GM18861 (cell line): Measurements from ENCODE around the gene PARM1.
"Not testable (repeated sequence)": the region's sequence is repeated elsewhere in the genome, so short reads cannot be mapped to it uniquely, and the experiment has no call there.

Experiments
- ATAC-seq: cut with Tn5 transposase; IDR thresholded peaks from one replicate; pipeline ENCODE4 v1.9.1; 2021; ENCODE audit not compliant: unreplicated experiment

Gene PARM1

DNA sequence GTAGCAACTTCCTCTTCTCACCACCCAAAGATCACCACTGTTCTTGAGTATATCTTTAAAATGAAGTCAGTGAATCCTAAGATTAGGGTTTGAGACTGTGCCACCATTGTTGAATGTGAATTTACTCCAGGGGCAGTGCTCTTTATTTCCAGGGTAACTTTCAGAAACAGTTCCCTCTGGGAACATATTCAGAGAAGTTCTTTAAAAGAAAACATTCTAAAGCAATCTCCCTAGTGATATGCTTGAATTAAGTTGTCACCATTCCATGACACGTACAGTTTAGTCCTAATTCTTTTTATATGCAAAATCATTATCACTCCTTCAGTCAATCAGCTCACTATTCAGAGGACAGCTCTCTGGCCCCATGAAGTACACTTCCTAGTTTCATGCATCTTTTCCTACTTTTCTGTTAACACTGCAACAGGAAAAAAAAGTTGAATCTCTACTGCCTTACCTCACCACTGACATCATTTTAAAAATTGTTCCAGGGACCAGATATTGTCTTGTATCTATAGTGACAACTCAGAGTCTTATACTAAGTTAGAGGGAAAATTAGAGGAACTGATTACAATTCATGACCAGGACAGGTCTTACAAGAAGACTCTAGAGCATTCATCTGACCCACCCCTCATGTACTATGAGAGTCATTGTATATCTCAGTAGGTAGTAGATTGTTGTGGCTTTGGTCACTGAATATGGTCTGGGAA lies 49.8 kb downstream of the PARM1 start:
- no peak for ATAC-seq

DNA sequence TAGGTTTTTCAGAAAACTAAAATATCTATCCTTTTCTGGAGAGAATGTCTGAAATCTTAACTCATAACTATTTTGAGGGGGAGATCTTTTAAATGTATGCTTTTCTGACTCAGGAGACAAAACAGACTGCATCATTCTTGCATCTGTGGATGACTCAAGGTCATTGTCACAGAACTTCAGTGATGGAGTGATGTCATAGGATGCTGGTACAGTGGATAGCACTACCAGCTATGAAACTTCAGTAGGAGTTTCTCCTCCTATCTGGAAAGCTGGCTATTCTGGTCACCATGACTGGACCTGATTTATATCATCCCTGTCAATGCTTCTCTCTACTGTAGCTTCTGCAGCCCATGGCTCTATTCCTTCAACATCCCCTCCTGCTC lies 50.3 kb downstream of the PARM1 start:
- no peak for ATAC-seq

DNA sequence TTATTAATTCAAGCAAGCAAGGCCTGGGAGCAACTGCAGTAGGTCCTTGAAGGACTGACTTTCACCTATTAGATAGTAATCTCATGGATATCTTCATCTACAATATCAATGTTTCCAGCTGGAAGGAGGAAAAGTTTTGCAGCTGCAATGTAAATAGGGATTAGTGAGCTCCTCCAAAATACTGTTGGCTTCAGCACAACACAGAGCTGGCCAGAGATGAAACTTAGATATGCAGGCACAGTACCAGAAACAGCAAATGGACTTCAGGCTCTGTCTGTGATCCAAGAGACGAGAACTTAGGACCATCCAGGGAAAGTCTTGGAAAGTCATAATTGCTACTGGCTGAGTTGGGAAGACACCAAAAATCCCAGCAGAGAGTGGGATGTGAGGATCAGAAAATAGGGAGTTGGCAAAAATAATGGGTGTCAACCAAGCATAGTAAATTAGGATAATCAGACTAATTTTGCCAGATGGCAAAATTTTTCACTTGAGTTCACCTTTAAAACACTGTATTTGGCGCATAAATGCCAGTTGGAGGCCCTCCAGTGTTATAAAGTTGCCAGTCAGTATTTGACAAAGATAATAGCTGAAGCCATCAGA lies 57.5 kb downstream of the PARM1 start:
- no peak for ATAC-seq

DNA sequence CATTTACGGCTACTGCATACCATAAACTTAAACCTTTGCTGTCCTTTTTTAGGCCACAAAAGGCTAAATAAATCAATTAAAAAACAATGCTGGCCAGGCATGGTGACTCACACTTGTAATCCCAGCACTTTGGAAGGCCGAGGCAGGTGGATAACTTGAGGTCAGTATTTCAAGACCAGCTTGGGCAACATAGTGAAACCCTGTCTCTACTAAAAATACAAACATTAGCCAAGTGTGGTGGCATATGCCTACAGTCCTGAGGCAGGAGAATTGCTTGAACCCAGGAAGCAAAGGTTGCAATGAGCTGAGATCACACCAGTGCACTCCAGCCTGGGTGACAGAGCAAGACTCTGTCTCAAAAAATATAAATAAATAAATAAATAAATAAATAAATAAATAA lies 61.5 kb downstream of the PARM1 start:
- not testable (repeated sequence) for ATAC-seq

DNA sequence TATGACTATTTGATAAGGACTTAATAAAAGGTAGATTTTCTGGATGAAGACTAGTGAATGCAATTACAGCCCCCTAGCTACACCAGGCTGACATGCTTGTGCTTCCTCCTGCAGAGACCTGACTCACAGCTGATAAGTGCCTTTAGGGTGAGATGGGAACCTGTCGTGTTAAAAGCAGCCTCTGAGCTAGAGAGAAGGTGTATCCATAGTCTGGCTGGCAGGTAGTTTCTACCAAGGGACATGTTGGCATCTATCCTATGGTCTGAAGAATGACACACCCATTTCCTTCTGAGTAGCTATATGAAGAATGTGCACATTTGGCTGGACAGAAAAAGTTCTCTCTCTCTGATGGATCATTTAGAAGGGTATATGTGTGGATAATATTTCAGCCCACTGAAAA lies 64.1 kb downstream of the PARM1 start:
- ATAC-seq: no peak

DNA sequence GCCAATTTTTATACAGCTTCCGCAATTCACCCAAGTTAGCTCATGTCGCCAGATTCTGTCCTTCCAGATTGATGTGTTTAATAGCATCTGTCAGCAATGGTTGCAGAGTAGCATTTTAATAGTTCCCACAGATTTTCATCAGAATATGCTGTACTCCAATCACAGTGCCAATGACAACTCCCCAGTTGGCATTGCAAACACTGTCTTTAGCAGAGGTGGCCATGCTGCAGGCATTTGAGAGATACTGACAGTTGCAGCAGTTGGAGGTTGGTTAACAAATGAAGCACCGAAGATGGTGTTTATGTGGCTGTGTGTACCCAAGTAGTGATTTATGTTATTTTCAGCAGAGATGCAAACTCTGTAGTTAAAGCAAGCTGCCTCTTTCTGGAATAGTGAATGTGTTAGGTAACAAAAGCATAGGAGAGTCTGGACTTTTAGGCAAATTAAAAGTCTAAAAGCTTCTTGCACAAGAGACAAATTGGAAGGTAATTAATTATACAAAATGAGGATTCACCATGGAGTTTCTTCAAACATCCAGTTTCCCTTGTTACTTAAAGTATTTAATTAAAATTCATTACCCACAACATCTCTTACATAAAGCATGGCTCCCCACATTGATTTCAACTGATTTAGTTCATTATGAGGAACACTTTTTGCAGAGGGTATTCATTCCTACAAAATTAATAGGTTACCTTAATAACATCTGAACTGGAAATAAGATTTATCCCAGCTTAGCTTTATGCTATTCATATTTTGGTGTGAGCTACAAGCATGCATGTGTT lies 65.2 kb downstream of the PARM1 start:
- ATAC-seq: no peak

DNA sequence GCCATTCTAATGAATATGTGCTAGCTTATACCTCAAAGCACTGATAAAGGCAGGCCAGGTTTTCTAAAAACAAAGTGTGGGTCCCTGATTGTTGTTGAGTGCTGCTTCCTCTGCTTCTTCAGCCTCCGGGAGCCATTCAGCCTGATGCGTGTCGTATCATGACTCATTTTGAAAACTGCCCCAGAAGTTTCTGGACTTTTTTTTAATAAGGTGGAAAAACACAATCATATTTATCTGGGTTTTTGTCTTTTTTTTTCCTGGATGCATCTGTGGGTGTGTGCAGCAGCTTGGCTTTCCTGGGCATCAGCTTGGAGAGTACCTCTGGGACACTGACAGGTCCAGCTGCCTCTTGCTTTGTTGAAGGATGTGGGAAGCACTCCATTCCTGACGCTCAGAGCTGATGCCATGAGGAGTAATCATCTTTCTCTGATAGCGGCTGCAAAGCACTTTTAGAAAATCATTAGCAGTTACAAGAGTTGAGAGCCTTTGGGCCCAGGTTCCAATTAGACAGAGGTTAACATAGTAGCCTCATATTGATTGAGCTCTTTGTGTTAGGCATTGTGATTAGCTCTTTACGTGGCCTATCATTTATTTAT lies 66.9 kb downstream of the PARM1 start:
- ATAC-seq: no peak

DNA sequence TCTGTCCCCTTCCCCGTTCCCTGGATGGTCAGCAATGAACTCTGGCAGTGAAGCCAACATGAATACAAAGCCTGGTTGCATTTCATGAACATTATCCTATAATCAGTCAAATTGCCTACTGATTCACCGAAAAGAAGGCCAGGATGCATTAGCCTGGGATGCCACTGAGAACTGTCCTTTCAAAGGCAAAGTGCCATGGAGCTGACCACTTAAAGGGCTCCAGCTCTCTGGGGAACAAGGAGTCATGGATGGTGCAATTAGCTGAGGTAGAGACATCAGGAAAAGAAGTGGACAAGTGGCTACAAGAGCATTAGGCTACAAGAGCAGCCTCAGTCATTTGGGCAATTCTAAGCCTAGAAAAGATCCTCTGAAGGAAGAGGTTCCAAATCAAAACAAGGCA lies 69.0 kb downstream of the PARM1 start:
- no peak for ATAC-seq

DNA sequence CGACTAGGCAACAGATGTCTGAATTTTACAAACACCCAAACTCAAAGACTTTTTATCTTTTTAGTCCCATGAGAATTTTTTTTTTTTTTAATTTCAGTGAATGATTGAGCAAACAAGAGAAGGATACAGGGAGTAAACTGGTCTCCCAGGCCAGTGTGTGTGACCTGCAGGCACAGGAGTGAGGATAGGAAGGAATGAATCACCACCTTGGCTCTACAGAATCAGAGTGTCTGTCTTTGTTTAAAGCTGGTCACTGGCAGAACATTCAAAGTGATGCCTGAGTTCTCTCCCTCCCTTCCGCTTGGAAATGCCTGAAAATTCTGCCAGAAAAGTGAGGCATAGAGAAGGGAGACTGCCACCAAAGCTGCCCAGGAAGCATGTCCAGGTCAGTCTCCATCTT lies 69.5 kb downstream of the PARM1 start:
- no peak for ATAC-seq

DNA sequence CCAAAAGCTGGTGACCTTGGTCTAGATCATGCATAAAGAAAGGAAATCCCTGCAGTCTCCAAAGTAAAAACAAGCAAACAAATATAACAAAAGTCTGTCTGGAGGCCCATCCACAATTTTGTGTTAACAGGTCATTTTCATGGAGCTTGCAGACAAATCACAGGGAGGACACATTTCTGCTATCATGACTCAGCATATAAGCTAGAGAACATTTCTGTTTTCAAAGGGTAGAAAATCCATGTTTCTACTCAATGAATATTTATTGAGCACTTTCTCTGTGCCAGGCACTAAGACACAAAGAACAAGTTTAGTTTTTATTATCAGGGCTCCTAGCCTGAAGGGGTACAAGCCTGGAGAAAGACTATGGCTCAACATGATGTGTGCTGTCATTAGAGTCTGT lies 71.1 kb downstream of the PARM1 start:
- ATAC-seq: no peak

DNA sequence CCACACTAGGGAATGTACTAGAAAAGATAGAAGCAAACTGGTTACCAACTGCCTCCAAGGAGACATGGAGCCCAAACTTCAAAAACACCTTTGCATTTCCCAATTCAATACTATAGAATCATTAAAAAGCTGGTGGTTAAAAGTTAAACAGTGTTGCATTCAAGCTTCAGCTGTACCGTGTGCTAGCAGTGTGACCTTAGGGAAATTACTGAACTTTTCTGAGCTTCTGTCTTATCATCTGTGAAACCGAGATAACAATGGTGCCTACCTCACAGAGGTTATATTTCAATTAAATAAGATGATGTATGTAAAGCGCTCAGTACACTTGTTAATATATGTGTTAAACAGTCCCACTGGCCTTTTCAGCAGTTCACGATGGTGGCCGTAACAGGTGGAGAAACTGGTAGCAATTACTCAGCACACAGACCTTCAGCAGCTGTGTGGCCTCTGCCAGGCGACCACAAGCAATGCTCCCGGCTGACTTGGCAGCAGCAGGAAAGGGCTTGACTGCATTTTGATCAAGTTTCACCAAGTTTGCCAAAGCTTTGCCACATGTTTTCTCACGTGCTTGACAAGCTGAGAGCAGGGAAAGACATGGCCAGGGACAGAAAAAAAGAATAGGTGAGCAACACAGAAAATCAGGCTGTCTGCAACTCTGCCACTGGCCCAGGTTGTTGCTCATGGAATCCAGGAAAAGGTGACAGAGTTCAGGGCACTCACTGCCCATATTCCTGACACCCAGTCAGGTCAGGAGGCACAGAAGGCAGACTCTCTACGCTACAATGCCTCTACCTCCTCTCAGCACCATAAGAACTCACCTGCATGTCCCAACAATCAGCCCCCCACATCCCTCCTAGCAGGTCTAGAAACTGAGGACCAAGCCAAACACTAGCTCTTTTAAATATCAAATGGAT lies 72.1 kb downstream of the PARM1 start:
- ATAC-seq: peak; percentile 93

DNA sequence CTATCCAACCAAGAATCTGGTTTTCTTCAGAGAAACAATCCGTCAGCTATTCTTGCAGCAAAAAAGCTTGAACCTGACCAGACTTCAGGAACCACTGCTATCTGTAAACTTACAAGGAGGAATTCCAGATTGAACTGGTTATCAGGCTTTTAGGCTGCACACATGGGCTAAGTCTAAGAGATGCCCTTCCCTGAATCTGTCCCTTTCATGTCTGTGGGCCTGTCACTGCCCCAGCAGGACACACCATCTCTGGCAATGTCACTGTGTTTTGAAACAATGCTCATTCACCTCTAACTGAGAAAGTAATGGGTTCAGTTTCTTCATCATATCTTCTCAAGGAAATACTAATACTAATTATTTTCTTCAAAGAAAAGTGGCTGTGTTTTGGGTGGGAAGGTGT lies 72.8 kb downstream of the PARM1 start:
- no peak for ATAC-seq

DNA sequence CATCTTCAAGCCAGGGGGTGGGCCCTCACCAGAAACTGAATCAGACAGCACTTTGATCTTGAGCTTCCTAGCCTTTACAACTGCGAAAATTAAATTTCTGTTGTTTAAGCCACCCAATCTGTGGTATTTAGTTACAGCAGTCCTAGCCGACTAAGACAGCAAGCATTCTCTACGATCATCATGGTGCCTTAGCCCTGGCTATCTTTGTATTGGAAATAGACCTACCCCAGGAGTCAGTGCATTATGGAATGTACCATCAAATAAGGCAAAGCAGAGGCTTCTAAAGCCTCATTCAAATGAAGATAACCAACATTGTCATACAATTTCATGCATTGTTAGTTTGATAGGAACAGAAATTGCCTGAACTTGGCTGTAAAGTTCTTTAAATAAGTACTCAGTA lies 75.0 kb downstream of the PARM1 start:
- ATAC-seq: no peak

DNA sequence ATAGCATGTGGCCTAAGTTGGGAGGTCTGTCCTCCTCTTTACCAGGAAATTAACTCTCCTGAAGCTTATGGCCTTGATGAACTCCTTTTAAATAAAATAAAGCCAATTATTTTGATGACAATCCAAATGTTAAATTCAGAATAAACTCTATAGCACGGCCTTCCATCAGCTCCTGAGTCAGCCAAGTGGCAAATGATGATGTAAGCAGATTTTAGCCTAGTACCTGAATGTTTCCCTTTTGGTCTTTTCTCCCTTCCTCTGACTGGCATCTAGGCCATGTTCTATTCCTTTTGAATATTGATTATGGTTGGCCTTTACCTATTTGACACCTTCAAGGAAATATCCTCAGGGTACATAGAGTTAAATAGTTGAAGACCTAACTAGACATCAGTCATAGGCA lies 76.2 kb downstream of the PARM1 start:
- no peak for ATAC-seq

DNA sequence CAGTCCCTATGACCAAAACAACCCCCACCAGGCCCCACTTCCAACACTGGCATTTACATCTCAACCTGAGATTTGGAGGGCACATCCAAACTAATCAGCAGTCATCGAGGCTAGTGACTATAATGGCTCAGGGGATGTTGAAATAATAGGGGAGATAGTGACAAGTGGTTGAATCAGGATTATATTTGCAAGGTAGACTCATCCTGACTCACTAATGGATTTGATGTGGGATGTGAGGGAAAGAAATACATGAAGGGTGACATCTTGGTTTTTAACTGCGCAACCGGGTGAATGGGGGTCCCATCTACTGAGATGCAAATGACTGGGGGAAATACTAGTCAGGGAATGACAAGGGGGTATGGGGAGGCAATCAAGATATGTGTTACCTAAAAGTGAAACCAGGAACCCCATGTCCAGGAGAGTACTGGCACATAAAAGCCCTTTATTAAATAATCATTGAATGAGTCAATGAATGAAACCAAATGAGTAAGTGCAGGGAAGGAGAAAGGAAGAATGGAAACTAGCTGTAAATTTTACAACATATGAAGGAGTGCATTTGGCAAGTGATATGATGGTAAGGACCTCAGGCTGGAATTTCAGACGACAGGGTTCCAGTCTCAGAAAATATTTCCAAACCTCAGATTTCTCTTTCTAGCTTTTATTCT lies 78.3 kb downstream of the PARM1 start:
- no peak for ATAC-seq

DNA sequence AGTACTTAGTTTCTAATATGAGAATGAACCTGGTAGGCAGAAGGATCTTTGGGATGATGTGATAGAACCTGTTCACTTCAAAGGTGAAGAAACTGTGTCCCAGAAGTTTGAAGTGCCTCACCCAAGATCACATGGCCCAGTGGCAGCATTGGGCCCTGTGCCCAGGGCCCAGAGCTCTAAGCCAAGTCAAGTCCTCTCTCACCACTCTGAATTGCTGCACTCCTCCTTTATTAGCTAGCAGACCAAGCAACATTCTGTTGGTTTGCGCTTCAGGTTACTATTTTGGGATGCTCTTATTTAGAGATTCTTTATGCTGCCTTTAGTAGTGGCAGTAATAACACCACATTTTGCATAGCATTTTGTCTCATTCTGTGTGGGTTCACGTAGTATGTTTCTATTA lies 82.7 kb downstream of the PARM1 start:
- ATAC-seq: no peak

DNA sequence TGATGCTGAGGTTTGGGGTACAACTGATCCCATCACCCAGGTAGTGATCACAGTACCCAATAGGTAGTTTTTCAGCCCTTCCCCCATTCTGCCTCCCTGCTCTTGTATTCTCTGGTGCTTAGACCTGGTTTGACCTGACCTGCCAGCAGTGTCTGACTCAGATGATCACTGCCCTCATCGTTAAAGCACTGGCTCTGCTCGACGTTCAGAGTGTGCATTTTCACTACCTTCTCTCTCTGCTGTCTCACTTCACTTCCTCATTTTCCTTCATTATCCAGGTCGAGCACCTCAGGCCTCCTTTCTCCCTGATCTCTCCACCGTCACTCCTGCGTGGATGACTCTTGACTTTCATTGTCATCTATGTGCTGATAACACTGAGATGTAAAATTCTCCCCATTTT lies 83.6 kb downstream of the PARM1 start:
- ATAC-seq: no peak

DNA sequence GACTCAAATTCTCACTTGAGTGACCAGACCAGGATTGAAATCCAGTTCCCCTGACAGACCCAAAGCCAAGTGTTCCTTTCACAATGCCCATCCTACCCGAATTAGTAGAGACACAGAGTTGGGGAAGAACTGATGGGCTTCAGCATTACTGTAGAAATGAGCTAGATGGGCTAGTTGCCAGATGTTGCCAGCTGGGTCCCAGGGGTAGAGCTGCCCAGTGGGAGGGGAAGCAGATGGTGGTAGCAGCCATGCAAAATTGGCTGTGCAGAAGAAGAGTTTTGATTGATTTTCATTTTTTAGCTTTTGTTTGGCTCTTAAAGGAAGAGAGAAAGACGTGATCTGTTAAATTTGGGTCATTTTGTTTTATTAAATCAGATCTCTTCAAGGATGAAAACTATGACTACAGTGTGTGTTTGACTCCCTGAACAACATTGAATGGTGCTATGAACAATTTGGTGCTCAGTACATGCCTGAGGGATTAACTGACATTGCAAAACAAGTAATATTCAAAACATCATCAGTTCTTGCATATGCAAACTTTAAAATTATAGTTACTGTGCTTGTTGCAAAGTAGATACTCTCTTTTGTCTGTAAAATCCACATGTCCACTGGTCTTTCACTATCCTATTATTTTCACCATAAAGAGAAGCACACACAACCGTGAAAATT lies 86.0 kb downstream of the PARM1 start:
- ATAC-seq: no peak

DNA sequence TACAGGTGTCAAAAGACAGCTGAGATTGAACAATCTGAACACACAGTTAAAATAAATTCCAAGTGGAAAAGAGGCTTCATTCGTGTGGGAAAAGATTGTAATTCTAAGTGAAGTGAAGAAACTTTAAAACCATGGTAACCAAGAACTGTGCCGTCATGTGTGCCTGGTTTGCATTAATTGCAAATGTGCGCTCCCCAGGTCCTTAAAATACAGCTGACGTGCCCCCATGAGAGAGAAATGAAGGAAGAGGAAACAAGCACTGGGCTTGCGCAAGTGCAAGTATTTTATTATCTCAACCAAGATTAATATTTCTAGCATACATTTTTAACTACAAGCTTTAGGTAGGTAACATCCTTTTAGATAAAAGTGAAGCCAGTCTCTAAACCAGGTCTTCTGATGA lies 92.5 kb downstream of the PARM1 start:
- ATAC-seq: no peak
